HG03280 (cell line): Measurements from ENCODE around the gene REM1.
"Not testable (repeated sequence)": the region's sequence is repeated elsewhere in the genome, so short reads cannot be mapped to it uniquely, and the experiment has no call there.

Experiments used
- ATAC-seq: cut with Tn5 transposase; IDR thresholded peaks from one replicate; pipeline ENCODE4 v1.9.1; 2021; ENCODE audit warnings: mild to moderate bottlenecking, moderate library complexity; ENCODE audit not compliant: unreplicated experiment

The REM1 gene, protein sequence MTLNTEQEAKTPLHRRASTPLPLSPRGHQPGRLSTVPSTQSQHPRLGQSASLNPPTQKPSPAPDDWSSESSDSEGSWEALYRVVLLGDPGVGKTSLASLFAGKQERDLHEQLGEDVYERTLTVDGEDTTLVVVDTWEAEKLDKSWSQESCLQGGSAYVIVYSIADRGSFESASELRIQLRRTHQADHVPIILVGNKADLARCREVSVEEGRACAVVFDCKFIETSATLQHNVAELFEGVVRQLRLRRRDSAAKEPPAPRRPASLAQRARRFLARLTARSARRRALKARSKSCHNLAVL

DNA sequence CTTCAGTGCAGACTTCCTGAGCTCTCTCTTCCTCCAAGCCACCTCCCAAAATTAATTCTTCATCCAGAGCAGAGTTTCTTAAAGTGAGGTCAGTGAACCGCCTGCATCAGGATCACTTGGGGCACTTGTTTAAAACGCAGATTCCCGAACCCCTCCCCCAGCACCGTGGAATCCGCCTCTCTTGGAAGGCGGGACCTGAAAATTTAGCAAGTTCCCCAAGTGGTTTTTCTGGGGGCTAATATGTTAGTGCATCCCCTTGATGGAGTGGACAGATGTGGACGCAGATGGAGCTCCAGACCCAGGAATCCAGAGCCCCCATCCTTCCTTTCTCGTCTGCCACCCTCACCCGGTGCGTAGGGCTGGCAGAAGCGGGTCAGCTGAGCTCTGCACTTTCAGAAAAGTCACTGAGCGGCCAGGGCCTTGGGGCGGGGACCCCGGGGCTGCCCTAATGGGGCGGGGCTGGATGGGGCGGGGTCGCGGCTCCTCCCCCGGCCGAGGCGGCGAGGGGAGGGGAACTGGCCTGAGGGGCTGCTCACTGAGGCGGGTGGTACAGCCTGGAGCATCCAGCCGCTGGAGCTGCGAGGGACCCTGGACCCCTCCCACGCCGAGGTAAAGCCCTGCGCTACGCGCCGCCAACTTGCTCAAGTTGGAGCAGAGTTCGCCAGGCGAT, at the start of gene REM1, which contains the start of gene DEFB124:
TSS of gene REM1 (plus strand) at position 531 of the 670 bp plus-strand sequence. CDS start 1,158 bp downstream, outside the sequence.
TSS of gene DEFB124 (minus strand) at position 370 of the 670 bp plus-strand sequence. CDS start 2,114 bp downstream, outside the sequence.
- no peak for ATAC-seq

DNA sequence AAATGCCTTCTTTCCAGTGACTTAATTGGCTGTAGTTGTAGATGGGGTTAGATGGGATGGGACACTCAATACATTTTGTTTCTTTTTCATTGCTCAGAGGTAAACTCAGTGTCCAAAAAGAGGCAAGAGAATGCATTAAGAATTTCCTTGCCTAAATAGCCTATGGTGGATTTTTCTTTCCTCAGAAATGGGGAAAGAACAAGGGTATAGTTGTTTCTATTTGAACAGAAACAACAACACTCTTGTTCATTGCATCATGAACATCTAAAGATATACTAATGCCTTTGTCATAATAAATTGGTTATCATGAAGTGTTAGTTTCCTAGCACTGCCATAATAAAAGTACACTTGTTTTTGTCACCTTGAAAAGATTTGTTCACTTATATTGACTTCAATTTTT, 49.3 kb upstream of the REM1 start:
- no peak for ATAC-seq

- not testable (repeated sequence) for ATAC-seq
Measured at GRCh38 chr20:31426891-31427551, 48.1 kb upstream of the REM1 start.

GRCh38 chr20:31427576-31427975, 47.5 kb upstream of the REM1 start:
- ATAC-seq = not testable (repeated sequence)

- ATAC-seq = no peak
Measured at GRCh38 chr20:31430568-31431115, 44.4 kb upstream of the REM1 start.

- no peak for ATAC-seq
Measured at GRCh38 chr20:31440012-31440659, 35.0 kb upstream of the REM1 start, which contains the start of gene DEFB123. Gene DEFB123, plus strand, starts transcription at chr20:31440632. Its CDS starts 67 bp downstream, at chr20:31440699.

GRCh38 chr20:31446084-31446819, 28.8 kb upstream of the REM1 start:
- no peak for ATAC-seq

DNA sequence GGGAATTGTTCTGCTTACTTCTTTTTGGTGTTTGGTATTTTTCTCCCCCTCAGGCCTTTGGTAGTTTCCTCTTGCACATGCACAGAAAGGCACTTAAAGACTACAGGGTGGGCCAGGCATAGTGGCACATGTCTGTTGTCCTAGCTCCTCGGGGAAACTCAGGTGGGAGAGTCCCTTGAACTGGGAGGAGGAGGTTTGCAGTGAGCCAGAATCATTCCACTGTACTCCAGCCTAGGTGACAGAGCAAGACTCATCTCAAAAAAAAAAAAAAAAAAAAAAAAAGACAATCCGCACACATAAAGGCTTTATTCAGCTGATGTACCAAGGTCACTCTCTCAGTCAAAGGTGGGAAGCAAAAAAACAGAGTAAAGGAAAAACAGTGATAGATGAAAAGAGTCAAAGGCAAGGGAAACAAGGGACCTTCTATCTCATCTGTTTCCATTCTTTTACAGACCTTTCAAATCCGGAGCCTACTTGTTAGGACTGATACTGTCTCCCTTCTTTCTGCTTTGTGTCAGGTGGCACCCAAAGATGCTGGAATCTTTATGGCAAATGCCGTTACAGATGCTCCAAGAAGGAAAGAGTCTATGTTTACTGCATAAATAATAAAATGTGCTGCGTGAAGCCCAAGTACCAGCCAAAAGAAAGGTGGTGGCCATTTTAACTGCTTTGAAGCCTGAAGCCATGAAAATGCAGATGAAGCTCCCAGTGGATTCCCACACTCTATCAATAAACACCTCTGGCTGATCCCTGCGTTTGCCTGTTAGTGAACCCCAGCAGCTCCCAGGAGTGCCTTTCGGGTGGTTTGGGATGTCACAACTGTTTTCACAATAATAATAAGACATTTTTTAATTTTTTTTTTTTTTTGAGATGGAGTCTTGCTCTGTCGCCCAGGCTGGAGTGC, 25.3 kb upstream of the REM1 start:
- ATAC-seq = no peak

- ATAC-seq = no peak
Measured at GRCh38 chr20:31452575-31452974, 22.5 kb upstream of the REM1 start.

GRCh38 chr20:31454361-31454760, 20.7 kb upstream of the REM1 start:
- ATAC-seq = no peak

DNA sequence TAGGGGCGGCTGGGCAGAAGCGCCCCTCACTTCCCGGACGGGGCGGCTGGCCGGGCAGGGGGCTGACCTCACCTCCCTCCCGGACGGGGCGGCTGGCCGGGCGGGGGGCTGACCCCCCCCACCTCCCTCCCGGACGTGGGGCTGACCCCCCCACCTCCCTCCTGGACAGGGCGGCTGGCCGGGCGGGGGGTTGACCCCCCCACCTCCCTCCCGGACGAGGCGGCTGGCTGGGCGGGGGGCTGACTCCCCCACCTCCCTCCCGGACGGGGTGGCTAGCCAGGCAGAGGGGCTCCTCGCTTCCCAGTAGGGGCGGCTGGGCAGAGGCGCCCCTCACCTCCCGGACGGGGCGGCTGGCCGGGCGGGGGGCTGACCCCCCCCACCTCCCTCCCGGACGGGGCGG, 4.1 kb upstream of the REM1 start:
- ATAC-seq = not testable (repeated sequence)

- no peak for ATAC-seq
Measured at GRCh38 chr20:31472395-31473330, 2.4 kb upstream of the REM1 start.

DNA sequence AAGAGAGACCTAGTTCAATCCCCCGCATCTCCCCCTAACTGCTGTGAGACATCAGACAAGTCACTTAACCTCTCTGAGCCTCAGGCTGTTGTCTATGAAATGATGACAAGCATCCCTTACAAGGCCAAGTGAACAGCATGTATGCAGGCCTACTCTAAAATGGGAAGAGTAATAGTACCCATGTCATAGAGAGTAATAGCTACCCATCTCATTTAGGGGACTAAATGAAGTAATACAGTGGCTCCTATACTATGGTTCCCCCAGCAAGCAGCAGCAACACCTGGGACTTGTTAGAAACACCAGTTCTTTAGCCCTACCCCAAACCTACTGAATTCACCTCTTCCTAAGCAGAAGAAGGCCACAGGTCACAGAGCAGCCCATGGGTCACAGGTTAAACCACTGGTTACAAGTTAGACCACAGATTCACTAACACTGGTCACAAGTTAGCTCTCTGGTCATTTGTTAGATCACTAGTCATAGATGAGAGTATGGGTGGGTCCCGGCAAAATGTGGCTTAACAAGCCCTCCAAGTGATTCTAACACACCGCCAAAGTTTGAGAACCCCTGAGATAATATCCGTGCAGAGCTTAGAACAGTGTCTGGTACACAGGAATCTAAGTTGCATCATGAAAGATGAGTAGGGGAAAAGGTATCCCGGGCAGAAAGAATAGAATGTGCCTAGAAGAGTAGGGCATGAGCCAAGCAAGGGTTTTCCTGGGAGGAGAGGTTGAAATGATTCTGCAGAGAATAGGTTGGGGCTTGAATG, 1.6 kb upstream of the REM1 start:
- ATAC-seq = no peak

DNA sequence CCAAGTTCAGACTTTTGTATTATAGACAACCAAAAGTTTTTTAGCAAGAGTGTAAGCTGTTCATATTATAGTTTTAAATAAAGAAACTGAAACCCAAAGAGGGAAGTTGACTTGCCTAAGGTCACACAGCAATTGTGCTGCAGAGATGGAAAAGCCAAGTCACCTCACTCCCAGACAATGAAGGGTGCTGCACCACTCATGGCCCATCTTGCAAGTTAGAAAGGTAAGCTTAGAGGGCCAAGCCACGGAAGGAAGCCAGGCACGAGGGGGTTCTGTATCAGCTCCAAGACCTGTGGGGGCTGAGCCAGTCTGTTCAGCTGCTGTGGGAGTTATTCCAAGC, 1.0 kb upstream of the REM1 start:
- ATAC-seq = no peak

GRCh38 chr20:31475472-31476293, 595 bp downstream of the REM1 start:
- ATAC-seq = no peak

DNA sequence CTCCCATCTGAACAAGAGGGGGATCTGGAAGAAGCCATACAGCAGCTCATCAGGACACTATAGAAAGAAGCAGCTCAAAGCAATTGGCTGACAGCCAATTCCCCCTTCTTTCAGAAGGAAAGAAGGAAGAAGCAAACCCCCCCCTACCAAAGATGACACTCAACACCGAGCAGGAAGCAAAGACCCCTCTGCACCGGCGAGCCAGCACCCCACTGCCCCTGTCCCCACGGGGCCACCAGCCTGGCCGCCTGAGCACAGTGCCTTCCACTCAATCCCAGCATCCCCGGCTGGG, 1.2 kb downstream of the REM1 start:
- ATAC-seq = no peak
